D721Med (cell line): ENCODE measurements around the gene TOR4A.
"Not testable (repeated sequence)": the region's sequence is repeated elsewhere in the genome, so short reads cannot be mapped to it uniquely, and the experiment has no call there.

ENCODE experiments used
- DNase-seq: peaks from one replicate; pipeline ENCODE4 v3.0.0; 2011; ENCODE audit warnings: low spot score; ENCODE audit not compliant: insufficient read length
- FAIRE-seq: peaks from 2 replicates; lab custom pipeline; 2011; peaks lifted over from hg19 to GRCh38; lab: Jason Lieb, UNC
- TF ChIP-seq, protein P1 (sequence below): IDR thresholded peaks from 2 replicates; pipeline ENCODE4 v1.5.1; 2012; ENCODE audit warnings: mild to moderate bottlenecking, control low read depth; ENCODE audit not compliant: insufficient read depth; ENCODE audit errors: missing control alignments

TOR4A gene

DNA sequence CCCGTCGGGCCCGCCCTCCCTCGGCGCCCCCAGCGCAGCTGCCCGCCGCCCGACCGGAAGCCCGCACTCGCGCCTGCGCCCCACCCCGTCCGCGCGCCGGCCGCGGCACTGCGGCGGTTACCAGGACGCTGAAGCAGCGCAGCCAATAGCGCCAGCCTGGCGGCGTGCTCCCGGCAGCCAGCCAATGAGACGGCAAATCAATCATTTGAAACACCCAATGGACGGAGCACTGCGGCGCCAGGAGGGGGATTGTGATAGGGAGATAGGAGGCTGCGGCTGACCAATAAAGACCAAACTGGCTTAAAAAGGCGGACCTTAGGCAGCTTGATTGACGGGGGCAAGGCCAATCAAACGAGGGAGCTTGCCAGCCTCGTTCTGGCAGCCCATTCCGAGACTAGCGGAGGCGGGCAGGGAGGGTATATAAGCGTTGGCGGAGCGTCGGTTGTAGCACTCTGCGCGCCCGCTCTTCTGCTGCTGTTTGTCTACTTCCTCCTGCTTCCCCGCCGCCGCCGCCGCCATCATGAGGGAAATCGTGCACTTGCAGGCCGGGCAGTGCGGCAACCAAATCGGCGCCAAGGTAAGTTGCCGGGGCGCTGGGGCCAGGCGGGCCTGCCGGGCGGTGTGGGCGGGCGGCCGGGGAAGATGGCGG, 36.6 kb upstream of the TOR4A start, which contains the start of gene TUBB4B:
TSS of gene TUBB4B (plus strand) at position 447 of the 649 bp plus-strand sequence. CDS start at position 521, 74 bp downstream.
- peak; percentile 81 for FAIRE-seq
- TF ChIP-seq, protein P1, sequence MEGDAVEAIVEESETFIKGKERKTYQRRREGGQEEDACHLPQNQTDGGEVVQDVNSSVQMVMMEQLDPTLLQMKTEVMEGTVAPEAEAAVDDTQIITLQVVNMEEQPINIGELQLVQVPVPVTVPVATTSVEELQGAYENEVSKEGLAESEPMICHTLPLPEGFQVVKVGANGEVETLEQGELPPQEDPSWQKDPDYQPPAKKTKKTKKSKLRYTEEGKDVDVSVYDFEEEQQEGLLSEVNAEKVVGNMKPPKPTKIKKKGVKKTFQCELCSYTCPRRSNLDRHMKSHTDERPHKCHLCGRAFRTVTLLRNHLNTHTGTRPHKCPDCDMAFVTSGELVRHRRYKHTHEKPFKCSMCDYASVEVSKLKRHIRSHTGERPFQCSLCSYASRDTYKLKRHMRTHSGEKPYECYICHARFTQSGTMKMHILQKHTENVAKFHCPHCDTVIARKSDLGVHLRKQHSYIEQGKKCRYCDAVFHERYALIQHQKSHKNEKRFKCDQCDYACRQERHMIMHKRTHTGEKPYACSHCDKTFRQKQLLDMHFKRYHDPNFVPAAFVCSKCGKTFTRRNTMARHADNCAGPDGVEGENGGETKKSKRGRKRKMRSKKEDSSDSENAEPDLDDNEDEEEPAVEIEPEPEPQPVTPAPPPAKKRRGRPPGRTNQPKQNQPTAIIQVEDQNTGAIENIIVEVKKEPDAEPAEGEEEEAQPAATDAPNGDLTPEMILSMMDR = no peak
- DNase-seq = peak; percentile 96

GRCh38 chr9:137241490-137242268, 35.8 kb upstream of the TOR4A start:
- DNase-seq = no peak

GRCh38 chr9:137242269-137243203, 35.0 kb upstream of the TOR4A start:
- no peak for FAIRE-seq
- DNase-seq = no peak
- TF ChIP-seq, protein P1 = no peak

More at GRCh38 chr9:137241490-137242268, 35.8 kb upstream of the TOR4A start:
- no peak for FAIRE-seq
- TF ChIP-seq, protein P1 = no peak

DNA sequence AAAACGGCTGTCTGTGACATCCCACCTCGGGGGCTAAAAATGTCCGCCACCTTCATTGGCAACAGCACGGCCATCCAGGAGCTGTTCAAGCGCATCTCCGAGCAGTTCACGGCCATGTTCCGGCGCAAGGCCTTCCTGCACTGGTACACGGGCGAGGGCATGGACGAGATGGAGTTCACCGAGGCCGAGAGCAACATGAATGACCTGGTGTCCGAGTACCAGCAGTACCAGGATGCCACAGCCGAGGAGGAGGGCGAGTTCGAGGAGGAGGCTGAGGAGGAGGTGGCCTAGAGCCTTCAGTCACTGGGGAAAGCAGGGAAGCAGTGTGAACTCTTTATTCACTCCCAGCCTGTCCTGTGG, 34.3 kb upstream of the TOR4A start:
- FAIRE-seq, DNase-seq: not testable (repeated sequence)

- no peak for FAIRE-seq
- TF ChIP-seq, protein P1 = no peak
- DNase-seq = no peak
Observed at GRCh38 chr9:137243626-137244485, 33.7 kb upstream of the TOR4A start.

GRCh38 chr9:137244486-137245449, 32.8 kb upstream of the TOR4A start:
- no peak for FAIRE-seq

More at GRCh38 chr9:137244486-137245449, 32.8 kb upstream of the TOR4A start:
- DNase-seq = no peak
- TF ChIP-seq, protein P1 = no peak
